ENCODE results near the gene SDSL. TPM values are rescaled to one million over a fixed set of nuclear protein-coding genes. Genes with fewer than 3 reads are reported as not detected.

Gene SDSL
- polyA plus RNA-seq, 4 donors, result 10.9 to 15.7 (median 12.7) TPM

- DNase-seq (ENCODE audit: low read depth in 4 of 4, low spot score in 3 of 4), result no peak
These were observed 26.0 kb upstream of the SDSL start for GRCh38 chr12:113396200-113396599.

GRCh38 chr12:113396828-113397496 lies 25.2 kb upstream of the SDSL start:
- no peak for DNase-seq (ENCODE audit: low read depth in 4 of 4, low spot score in 3 of 4)

- no peak for DNase-seq (ENCODE audit: low read depth in 4 of 4, low spot score in 3 of 4)
These were observed 24.5 kb upstream of the SDSL start for GRCh38 chr12:113397497-113398197.

GRCh38 chr12:113398346-113399290 lies 23.6 kb upstream of the SDSL start:
- no peak for DNase-seq (ENCODE audit: low read depth in 4 of 4, low spot score in 3 of 4)

GRCh38 chr12:113399490-113399889 lies 22.7 kb upstream of the SDSL start:
- DNase-seq (ENCODE audit: low read depth in 4 of 4, low spot score in 3 of 4), result no peak

GRCh38 chr12:113400362-113400761 lies 21.8 kb upstream of the SDSL start:
- DNase-seq (ENCODE audit: low read depth in 4 of 4, low spot score in 3 of 4), result no peak

- DNase-seq (ENCODE audit: low read depth in 4 of 4, low spot score in 3 of 4), result no peak
These were observed 20.8 kb upstream of the SDSL start for GRCh38 chr12:113401066-113402000.

GRCh38 chr12:113402586-113403260 lies 19.5 kb upstream of the SDSL start:
- no peak for DNase-seq (ENCODE audit: low read depth in 4 of 4, low spot score in 3 of 4)

- peak in 1 of 4 donors; percentile 14 for DNase-seq (ENCODE audit: low read depth in 4 of 4, low spot score in 3 of 4)
These were observed 18.5 kb upstream of the SDSL start, which contains the start of gene SDS for GRCh38 chr12:113403435-113404415. Gene SDS, minus strand, starts transcription at chr12:113403887. Its CDS starts 4,179 bp downstream, at chr12:113399708.

- no peak for DNase-seq (ENCODE audit: low read depth in 4 of 4, low spot score in 3 of 4)
These were observed 16.5 kb upstream of the SDSL start for GRCh38 chr12:113405694-113406093.

GRCh38 chr12:113407931-113408600 lies 14.1 kb upstream of the SDSL start:
- DNase-seq (ENCODE audit: low read depth in 4 of 4, low spot score in 3 of 4), result no peak

- DNase-seq (ENCODE audit: low read depth in 4 of 4, low spot score in 3 of 4), result no peak
These were observed 13.4 kb upstream of the SDSL start for GRCh38 chr12:113408756-113409298.

- DNase-seq (ENCODE audit: low read depth in 4 of 4, low spot score in 3 of 4), result no peak
These were observed 12.6 kb upstream of the SDSL start for GRCh38 chr12:113409462-113410124.

GRCh38 chr12:113413488-113413939 lies 8.7 kb upstream of the SDSL start:
- no peak for DNase-seq (ENCODE audit: low read depth in 4 of 4, low spot score in 3 of 4)

- DNase-seq (ENCODE audit: low read depth in 4 of 4, low spot score in 3 of 4), result no peak
These were observed 7.6 kb upstream of the SDSL start for GRCh38 chr12:113414519-113415038.

- DNase-seq (ENCODE audit: low read depth in 4 of 4, low spot score in 3 of 4), result no peak
These were observed 6.0 kb upstream of the SDSL start for GRCh38 chr12:113416091-113416754.
